Naive thymus-derived CD8-positive, alpha-beta T cell (primary cell): Measurements from ENCODE around the gene SYN1. TPM values are rescaled to one million over a fixed set of nuclear protein-coding genes. Genes with fewer than 3 reads are reported as not detected.
A peak's percentile ranks its signal among the peaks of the same experiment; 100 is the strongest.

Experiments
- ATAC-seq, 2 donors: fragments of 150-1000 bp; cut with Tn5 transposase in 1 of 2; sonication (Bioruptor Pico), chemical (Tn5 transposase) in 1 of 2; 1 replicate in 1 of 2; 2 replicates in 1 of 2; pipeline ENCODE4 v1.10.0; 2021; ENCODE audit warnings: mild to moderate bottlenecking in 2 of 2, moderate library complexity in 2 of 2
- POLR2A ChIA-PET: fragments of 350-600 bp; sonication (Branson Sonifier 250); formaldehyde crosslinking; loops from one replicate; lab custom pipeline; 2021; ENCODE audit warnings: antibody characterized with exemption; lab: Charles Lee
- DNase-seq, 10 donors: peaks; one replicate each; pipeline versions ENCODE4 v3.0.0 to v3.0.0-alpha.2; 2020 to 2022
- H3K27ac Mint-ChIP-seq, 10 donors: one replicate each; pipeline ENCODE4 v1.8.0; 2020 to 2022; ENCODE audit warnings: mild to moderate bottlenecking in 10 of 10, mixed read lengths in 10 of 10, moderate library complexity in 4 of 10, inconsistent platforms in 1 of 10
- H3K27me3 Mint-ChIP-seq, 5 donors: one replicate each; pipeline ENCODE4 v1.8.0; 2021 to 2022; ENCODE audit warnings: mixed read lengths in 5 of 5
- H3K36me3 Mint-ChIP-seq, 3 donors: one replicate each; pipeline ENCODE4 v1.8.0; 2020 to 2022; ENCODE audit warnings: mixed read lengths in 3 of 3, mild to moderate bottlenecking in 2 of 3, inconsistent platforms in 1 of 3
- H3K4me1 Mint-ChIP-seq, 4 donors: one replicate each; pipeline ENCODE4 v1.8.0; 2021 to 2022; ENCODE audit warnings: mixed read lengths in 4 of 4
- H3K4me3 Mint-ChIP-seq, 10 donors: one replicate each; pipeline ENCODE4 v1.8.0; 2020 to 2022; ENCODE audit warnings: mild to moderate bottlenecking in 10 of 10, mixed read lengths in 10 of 10, moderate library complexity in 6 of 10, inconsistent platforms in 1 of 10
- H3K9me3 Mint-ChIP-seq, 9 donors: one replicate each; pipeline ENCODE4 v1.8.0; 2020 to 2022; ENCODE audit warnings: mixed read lengths in 9 of 9, mild to moderate bottlenecking in 3 of 9, inconsistent platforms in 1 of 9, moderate library complexity in 1 of 9
- polyA plus RNA-seq, 3 donors: library from polyadenylated mRNA; unstranded; fragments of 300-500 nt; fragmentation: Illumina TruSeq; gene quantifications; one replicate each; pipeline ENCODE4 v1.2.3, GENCODE V29; 2021
- total RNA-seq, 8 experiments: library from RNA in 2 of 8; stranded (reverse) in 2 of 8; gene quantifications; one replicate each; pipeline ENCODE4 v1.2.3 and lab custom pipeline; 2021 to 2026

The SYN1 gene
- total and polyA plus RNA-seq, 5 experiments from 2014 or later: 0.30 to 1.3 (median 0.95) TPM

DNA sequence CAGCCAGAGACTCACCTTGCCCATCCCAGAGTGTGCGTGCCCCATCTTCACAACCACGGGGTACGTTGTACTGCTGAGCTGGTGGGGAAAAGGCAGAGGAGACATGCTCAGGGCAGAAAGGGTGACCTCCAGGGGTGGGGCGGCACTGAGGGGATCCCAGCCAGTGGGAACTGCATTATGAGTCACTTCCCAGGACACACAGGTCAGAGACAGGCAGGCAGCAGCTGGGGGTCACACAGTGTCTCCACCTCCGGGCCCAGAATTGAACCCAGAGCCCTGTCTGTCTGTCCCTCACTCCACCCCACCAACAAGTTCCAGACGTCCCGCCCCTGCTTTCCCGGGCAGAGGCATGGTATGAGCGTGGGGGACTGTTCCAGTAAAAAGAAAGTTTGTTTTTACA is 42.2 kb downstream of the SYN1 start:
- POLR2A ChIA-PET: no interaction called here
- DNase-seq (no peak), ATAC-seq (no peak)
- Mint-ChIP-seq H3K27me3 (peaks cover 0 to 9% (median 8%) of the 10 kb centered on the region in 5 donors), H3K9me3 (peaks cover 0 to 2% (median 0%) of the 10 kb centered on the region in 9 donors), H3K27ac (no peak overlapping the region), H3K4me1 (peaks cover 10 to 30% (median 22%) of the 10 kb centered on the region in 4 donors), H3K4me3 (no peak overlapping the region), H3K36me3 (no peaks in the 10 kb centered on the region)

DNA sequence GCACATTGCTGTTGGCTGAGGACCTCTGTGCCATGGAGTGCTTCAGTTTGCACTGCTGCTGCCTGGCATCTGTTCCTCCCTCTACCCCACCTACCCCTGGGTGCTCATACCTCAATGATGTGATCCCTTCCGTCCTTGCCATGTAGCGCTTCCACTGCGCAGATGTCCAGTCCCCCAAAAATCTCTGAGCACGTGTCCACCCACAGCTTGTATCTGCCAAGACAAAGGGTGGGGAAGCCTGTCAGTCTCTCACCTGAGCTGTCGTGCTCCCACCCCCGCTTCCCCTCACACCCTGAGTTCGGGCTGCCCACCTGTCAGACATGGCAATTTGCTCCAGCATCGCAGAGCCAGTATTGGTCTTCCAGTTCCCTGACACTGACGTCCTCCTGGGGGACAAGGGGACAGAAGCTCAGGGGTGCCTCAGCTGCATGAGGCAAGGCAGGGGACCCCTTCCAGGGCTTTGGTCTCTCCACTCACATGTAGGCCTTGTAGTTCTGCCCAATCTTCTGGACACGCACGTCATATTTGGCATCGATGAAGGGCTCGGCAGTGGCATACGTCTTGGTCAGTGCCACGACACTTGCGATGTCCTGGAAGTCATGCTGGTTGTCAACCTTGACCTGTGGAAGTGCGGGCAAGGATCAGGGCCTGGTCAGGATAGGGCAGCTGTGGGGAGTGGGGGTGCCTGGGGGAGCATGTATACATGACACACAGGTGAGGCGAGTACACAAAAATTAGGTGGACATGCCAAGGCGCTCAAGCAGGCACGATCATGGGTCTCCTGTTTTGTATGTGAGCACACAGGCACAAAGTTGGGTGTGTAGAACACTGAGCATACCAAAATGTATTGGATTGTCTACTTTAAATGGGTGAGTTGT is 43.4 kb downstream of the SYN1 start:
- peaks cover 0 to 12% (median 2%) of the 10 kb centered on the region in 3 donors for H3K36me3 Mint-ChIP-seq
- H3K4me1 Mint-ChIP-seq: peaks cover 11 to 23% (median 20%) of the 10 kb centered on the region in 4 donors
- H3K9me3 Mint-ChIP-seq: peaks cover 0 to 2% (median 0%) of the 10 kb centered on the region in 9 donors
- ATAC-seq (no peak), DNase-seq (no peak)
- POLR2A ChIA-PET: no interaction called here
- no peak overlapping the region for H3K4me3 Mint-ChIP-seq
- no peak overlapping the region for H3K27ac Mint-ChIP-seq
- peaks cover 0 to 9% (median 8%) of the 10 kb centered on the region in 5 donors for H3K27me3 Mint-ChIP-seq

DNA sequence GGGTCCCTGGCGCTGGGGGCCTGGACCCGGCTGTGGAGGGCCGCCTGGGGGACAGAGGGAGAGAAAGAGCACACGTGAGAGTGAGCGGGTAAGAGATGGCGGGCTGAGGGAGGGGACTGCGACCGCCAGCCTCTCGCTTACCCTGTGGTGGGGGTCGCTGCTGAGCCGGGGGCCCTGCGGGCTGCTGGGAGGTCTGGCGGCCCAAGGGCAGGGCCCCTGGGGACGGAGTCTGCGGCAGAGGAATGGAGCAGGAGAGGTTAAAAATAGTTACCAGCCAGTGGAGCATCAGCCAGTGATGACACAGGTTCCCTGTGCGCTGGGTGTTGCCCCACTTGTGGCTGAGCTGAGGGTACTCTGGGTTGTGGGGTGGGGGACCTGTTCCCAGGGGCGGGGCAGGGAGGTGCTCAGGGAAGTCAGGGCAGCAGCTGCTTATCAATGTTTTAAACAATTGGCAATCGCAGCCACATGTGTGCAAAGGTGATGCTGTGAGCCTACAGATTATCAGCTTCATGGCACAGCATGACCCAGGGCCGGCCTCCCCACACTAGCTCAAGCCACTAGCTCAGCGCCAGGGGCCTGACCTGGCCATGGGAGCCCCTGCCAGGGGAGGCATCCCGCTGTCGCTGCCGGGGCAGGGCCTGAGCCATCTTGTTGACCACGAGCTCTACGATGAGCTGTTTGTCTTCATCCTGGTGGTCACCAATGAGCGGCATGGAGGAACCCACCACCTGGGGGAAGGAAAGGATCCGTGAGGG is 44.9 kb downstream of the SYN1 start:
- Mint-ChIP-seq H3K9me3 (peaks cover 0 to 2% (median 0%) of the 10 kb centered on the region in 9 donors), H3K4me3 (peak overlapping the region in 6 of 10 donors; percentile 29 to 63 (median 54)), H3K27me3 (peaks cover 0 to 9% (median 8%) of the 10 kb centered on the region in 5 donors), H3K4me1 (peaks cover 13 to 22% (median 16%) of the 10 kb centered on the region in 4 donors), H3K36me3 (peaks cover 0 to 27% (median 4%) of the 10 kb centered on the region in 3 donors), H3K27ac (peak overlapping the region in 1 of 10 donors; percentile 31)
- no peak for ATAC-seq
- POLR2A ChIA-PET: no interaction called here
- DNase-seq: no peak

DNA sequence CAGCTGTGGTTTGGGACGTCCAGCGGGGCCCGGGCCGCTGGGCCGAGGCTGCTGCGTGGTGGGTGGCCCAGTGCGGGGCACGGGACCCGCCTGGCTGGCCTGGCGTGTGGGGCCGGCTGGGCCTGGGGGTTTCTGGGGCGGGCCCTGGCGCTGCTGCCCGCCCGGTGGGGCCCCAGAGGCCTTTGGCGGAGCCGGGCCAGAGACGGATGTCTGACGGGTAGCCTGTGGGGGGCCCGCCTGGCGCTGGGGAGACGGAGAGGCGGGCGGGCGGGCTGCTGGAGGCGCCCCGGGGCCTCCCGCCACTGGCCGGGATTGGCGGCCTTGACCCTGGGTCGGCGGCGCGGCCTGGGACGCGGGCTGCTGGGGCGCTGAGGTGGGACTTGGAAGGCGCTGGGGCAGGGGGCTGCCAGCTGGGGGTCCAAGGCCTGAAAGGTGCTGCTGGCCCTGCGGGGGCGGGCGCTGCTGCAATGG is 45.5 kb downstream of the SYN1 start:
- peak overlapping the region in 2 of 10 donors; percentile 29 to 63 for H3K4me3 Mint-ChIP-seq
- H3K27me3 Mint-ChIP-seq: peaks cover 0 to 9% (median 8%) of the 10 kb centered on the region in 5 donors
- peaks cover 13 to 25% (median 15%) of the 10 kb centered on the region in 4 donors for H3K4me1 Mint-ChIP-seq
- POLR2A ChIA-PET: interaction anchor here (1.4 kb wide), 1 partner anchor 8 kb away, joined by 5 read pairs; the partner anchor contains the start of gene TIMP1
- H3K9me3 Mint-ChIP-seq: no peaks in the 10 kb centered on the region
- DNase-seq (no peak), ATAC-seq (peak; percentile 25 to 55)
- H3K36me3 Mint-ChIP-seq: peaks cover 0 to 33% (median 7%) of the 10 kb centered on the region in 3 donors
- no peak overlapping the region for H3K27ac Mint-ChIP-seq

DNA sequence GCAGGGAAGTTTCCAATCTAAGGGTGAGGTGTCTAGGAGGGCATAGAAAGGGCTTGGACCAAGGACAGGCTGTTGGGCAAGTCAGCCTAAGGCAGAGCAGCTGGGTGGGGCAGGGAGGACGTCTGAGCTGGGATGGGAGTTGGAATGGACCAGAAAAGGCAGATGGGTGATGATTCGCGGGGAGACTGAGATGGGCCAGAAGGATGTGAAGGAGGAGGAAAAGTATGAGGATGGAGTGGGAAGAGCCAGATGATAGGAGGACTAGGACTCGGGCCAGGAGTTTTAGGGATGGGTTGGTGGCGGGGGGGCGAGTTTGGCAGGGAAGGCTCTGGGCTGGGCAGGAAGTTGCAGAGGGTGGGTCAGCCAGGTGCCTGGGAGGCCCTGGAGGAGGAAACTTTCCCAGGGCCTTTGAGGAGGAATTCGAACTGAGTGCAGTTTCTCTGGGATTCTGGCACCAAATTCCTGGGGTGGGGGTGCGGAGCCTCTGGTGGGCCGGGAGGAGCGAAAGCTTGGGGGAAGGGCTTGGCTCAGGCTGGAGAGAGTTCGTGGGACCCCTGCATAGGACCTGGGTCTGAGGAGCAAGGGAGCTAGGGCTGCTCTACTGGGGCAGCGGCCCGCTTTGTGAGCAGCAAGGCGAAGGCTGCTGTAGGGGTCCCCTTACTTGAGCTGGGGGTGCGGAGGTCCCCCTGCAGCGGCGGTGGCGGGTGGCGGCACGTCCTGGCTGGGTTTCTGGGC is 46.1 kb downstream of the SYN1 start:
- Mint-ChIP-seq H3K27me3 (peaks cover 0 to 9% (median 8%) of the 10 kb centered on the region in 5 donors), H3K36me3 (peaks cover 0 to 39% (median 9%) of the 10 kb centered on the region in 3 donors), H3K27ac (peak overlapping the region in 4 of 10 donors; percentile 1 to 40 (median 20)), H3K4me1 (peaks cover 14 to 29% (median 16%) of the 10 kb centered on the region in 4 donors), H3K4me3 (peak overlapping the region in 7 of 10 donors; percentile 2 to 63 (median 54)), H3K9me3 (no peaks in the 10 kb centered on the region)
- ATAC-seq: peak in 1 of 2 donors; percentile 23
- no peak for DNase-seq
- POLR2A ChIA-PET: interaction anchor here (1.4 kb wide), 1 partner anchor 8 kb away, joined by 5 read pairs; the partner anchor contains the start of gene TIMP1

DNA sequence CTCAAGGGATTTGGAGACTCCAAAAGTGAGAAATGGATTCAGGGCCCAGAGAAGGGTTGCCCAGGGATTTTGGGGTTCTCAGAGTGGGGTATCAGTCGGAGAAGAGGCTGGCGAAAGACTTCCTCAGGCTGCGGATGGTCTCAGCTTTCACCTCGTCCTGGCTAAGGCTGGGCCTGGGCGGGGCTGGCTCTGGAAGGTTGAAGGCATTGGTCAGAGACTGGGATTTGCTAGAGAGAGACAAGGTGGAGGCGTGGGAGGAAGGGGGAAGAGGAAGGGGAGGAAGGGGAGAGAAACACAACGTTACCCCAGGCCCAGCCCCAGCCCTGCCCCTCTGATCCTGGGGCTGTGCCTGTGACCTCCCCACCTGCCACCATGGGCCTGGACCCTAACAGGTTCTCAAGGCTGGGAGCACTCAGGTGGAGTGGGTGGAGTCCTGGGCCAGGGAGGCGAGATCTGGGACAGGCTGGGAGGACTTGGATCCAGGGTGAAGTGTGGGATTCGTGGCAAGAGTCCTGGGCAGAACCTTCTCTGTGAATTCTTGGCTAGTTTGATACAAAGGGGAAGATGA is 46.8 kb downstream of the SYN1 start:
- H3K27me3 Mint-ChIP-seq: peaks cover 0 to 9% (median 5%) of the 10 kb centered on the region in 5 donors
- no peaks in the 10 kb centered on the region for H3K9me3 Mint-ChIP-seq
- ATAC-seq (peak in 1 of 2 donors; percentile 31), DNase-seq (no peak)
- peak overlapping the region in 4 of 10 donors; percentile 1 to 76 (median 30) for H3K27ac Mint-ChIP-seq
- POLR2A ChIA-PET: interaction anchor here (1.4 kb wide), 1 partner anchor 9 kb away, joined by 5 read pairs; the partner anchor contains the start of gene TIMP1
- H3K36me3 Mint-ChIP-seq: peaks cover 0 to 45% (median 9%) of the 10 kb centered on the region in 3 donors
- peak overlapping the region in 7 of 10 donors; percentile 12 to 72 (median 58) for H3K4me3 Mint-ChIP-seq
- H3K4me1 Mint-ChIP-seq: peaks cover 14 to 29% (median 16%) of the 10 kb centered on the region in 4 donors

DNA sequence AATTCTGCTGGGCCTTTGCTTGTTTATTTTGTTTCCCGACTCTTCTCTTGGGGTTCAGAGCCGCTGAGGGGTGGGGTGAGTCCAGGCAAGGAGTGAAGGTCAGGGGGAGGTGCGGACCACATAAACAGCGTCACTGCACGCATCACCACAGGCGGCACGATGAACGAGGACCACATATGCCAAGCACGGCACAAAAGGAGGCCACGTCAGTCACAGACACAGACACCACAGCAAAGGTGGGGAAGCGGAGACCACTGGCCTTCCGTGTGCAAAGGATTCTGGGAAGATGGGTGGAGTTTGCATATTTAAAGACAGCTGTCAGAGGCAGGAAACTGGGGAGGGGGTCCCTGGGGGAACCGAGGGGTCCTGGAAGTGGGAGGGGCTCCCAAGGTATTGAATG is 47.8 kb downstream of the SYN1 start:
- DNase-seq (no peak), ATAC-seq (no peak)
- Mint-ChIP-seq H3K4me3 (peak overlapping the region in 3 of 10 donors; percentile 18 to 63 (median 46)), H3K36me3 (peaks cover 0 to 53% (median 9%) of the 10 kb centered on the region in 3 donors), H3K4me1 (peaks cover 16 to 29% (median 18%) of the 10 kb centered on the region in 4 donors), H3K27ac (peak overlapping the region in 2 of 10 donors; percentile 49 to 70), H3K9me3 (no peaks in the 10 kb centered on the region), H3K27me3 (peaks cover 0 to 8% (median 4%) of the 10 kb centered on the region in 5 donors)
- POLR2A ChIA-PET: no interaction called here

DNA sequence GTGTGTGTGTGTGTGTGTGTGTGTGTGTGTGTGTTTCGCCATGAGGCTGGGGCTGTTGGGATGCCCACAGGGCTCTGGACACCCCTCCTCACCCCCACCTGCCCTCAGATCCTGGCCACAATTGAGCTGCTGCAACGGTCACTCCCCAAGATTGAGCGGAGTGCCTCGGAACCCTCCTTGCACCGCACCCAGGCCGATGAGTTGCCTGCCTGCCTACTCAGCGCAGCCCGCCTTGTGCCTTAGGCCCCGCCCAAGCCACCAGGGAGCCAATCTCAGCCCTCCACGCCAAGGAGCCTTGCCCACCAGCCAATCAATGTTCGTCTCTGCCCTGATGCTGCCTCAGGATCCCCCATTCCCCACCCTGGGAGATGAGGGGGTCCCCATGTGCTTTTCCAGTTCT is 48.4 kb downstream of the SYN1 start:
- H3K4me1 Mint-ChIP-seq: peaks cover 15 to 35% (median 18%) of the 10 kb centered on the region in 4 donors
- no peak for ATAC-seq
- no peak for DNase-seq
- peaks cover 0 to 60% (median 9%) of the 10 kb centered on the region in 3 donors for H3K36me3 Mint-ChIP-seq
- H3K27me3 Mint-ChIP-seq: peaks cover 0 to 8% (median 3%) of the 10 kb centered on the region in 5 donors
- POLR2A ChIA-PET: no interaction called here
- H3K27ac Mint-ChIP-seq: no peak overlapping the region
- H3K9me3 Mint-ChIP-seq: no peaks in the 10 kb centered on the region
- no peak overlapping the region for H3K4me3 Mint-ChIP-seq

DNA sequence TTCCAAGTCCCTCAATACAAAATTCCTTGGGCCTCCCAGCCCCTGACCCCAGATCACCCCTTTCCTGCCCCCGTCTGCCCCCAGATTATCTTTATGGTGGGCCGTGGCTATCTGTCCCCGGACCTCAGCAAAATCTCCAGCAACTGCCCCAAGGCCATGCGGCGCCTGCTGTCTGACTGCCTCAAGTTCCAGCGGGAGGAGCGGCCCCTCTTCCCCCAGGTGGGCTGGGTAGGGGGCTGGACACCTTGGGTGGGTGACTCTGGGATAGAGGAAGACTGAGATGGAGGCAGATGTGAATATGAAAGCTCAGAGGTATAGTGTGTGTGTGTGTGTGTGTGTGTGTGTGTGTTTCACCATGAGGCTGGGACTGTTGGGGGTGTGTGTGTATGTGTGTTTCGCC is 48.9 kb downstream of the SYN1 start:
- H3K36me3 Mint-ChIP-seq: peaks cover 0 to 62% (median 9%) of the 10 kb centered on the region in 3 donors

DNA sequence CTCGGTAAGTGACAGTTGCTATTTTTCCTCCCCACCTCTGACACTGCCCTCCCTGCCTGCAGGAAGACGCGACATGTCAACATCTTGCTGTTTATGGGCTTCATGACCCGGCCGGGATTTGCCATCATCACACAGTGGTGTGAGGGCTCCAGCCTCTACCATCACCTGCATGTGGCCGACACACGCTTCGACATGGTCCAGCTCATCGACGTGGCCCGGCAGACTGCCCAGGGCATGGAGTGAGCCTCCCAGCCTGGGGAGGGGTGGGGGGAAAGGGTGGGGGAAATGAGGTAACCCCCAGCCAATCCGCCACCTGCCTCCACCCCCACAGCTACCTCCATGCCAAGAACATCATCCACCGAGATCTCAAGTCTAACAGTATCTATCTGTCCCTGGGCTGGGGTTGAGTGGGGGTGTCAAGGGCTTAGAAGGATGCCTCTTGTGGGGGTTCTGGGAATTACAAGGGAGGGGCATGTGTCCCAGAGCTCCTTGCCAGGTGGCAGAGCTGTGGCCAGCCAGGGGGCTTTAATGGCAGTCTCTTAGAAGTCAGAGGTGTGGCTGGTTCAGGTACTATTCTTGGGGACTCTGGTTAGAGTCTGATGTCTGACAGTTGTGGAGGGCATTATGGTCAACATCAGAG is 50.9 kb downstream of the SYN1 start:
- POLR2A ChIA-PET: interaction anchor here (1.9 kb wide), 1 partner anchor 13 kb away, joined by 6 read pairs; the partner anchor contains the start of gene TIMP1
- Mint-ChIP-seq H3K27ac (peak overlapping the region in 2 of 10 donors; percentile 13 to 43), H3K9me3 (no peaks in the 10 kb centered on the region), H3K4me3 (no peak overlapping the region), H3K36me3 (peaks cover 4 to 77% (median 12%) of the 10 kb centered on the region in 3 donors), H3K4me1 (peaks cover 22 to 41% (median 28%) of the 10 kb centered on the region in 4 donors), H3K27me3 (peaks cover 0 to 8% (median 3%) of the 10 kb centered on the region in 5 donors)
- DNase-seq: peak in 9 of 10 donors; percentile 15 to 69 (median 36)
- ATAC-seq: peak; percentile 58 to 77

More for the DNA sequence above, 48.9 kb downstream of the SYN1 start:
- Mint-ChIP-seq H3K27me3 (peaks cover 0 to 8% (median 3%) of the 10 kb centered on the region in 5 donors), H3K4me1 (peaks cover 16 to 35% (median 19%) of the 10 kb centered on the region in 4 donors), H3K9me3 (no peaks in the 10 kb centered on the region), H3K4me3 (no peak overlapping the region), H3K27ac (peak overlapping the region in 1 of 10 donors; percentile 56)
- POLR2A ChIA-PET: no interaction called here
- DNase-seq: no peak
- ATAC-seq: no peak

DNA sequence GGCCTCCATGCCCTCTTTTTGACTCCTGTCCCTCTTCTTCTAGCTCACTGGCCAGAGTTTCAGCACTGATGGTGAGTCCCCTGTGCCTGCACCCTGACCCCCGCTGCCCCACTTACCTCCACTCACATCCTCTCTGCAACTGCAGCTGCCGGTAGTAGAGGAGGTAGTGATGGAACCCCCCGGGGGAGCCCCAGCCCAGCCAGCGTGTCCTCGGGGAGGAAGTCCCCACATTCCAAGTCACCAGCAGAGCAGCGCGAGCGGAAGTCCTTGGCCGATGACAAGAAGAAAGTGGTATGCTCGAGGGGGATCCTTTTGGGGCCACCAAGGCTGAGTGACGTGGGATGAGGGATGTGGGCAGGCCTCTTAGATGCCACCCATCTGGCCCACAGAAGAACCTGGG is 52.8 kb downstream of the SYN1 start:
- H3K4me3 Mint-ChIP-seq: peak overlapping the region in 1 of 10 donors; percentile 22
- peaks cover 0 to under 1% (median 0%) of the 10 kb centered on the region in 9 donors for H3K9me3 Mint-ChIP-seq
- peak overlapping the region in 1 of 10 donors; percentile 43 for H3K27ac Mint-ChIP-seq
- DNase-seq: no peak
- peaks cover 16 to 37% (median 31%) of the 10 kb centered on the region in 4 donors for H3K4me1 Mint-ChIP-seq
- H3K36me3 Mint-ChIP-seq: peaks cover 8 to 81% (median 16%) of the 10 kb centered on the region in 3 donors
- H3K27me3 Mint-ChIP-seq: no peaks in the 10 kb centered on the region
- POLR2A ChIA-PET: no interaction called here
- ATAC-seq: no peak
